A549 (cell line): ENCODE data around the gene PRKG1.

ENCODE experiments used
- NR3C1 ChIP-seq: fragments of >200 bp; sonication (Bioruptor Twin); formaldehyde crosslinking; IDR thresholded peaks from 3 replicates; pipeline ENCODE4 v1.6.1; 2017
- PHF8 ChIP-seq: fragments of 200-600 bp; sonication (generic); IDR thresholded peaks from 2 replicates; pipeline ENCODE4 v1.6.1; 2016; ENCODE audit warnings: low read depth, mild to moderate bottlenecking, antibody characterized with exemption, moderate library complexity, borderline replicate concordance
- POLR2A ChIP-seq: IDR thresholded peaks from 2 replicates; pipeline ENCODE4 v1.6.1; 2012; ENCODE audit warnings: mild to moderate bottlenecking, low read length
- SREBF2 ChIP-seq: fragments of 450-650 bp; IDR thresholded peaks from 2 replicates; pipeline ENCODE4 v1.6.1; 2014; ENCODE audit warnings: mild to moderate bottlenecking, moderate library complexity
- TF ChIP-seq, protein P1 (sequence below): fragments of >200 bp; sonication (Bioruptor Twin); formaldehyde crosslinking; IDR thresholded peaks from 3 replicates; pipeline ENCODE4 v1.5.1; 2016
- TF ChIP-seq, protein P2 (sequence below): fragments of 200-600 bp; sonication (generic); IDR thresholded peaks from 2 replicates; pipeline ENCODE4 v1.6.1; 2016; ENCODE audit warnings: antibody characterized with exemption, mild to moderate bottlenecking, moderate library complexity
- TF ChIP-seq, protein P3 (sequence below): IDR thresholded peaks from 2 replicates; pipeline ENCODE4 v1.6.1; 2012

DNA sequence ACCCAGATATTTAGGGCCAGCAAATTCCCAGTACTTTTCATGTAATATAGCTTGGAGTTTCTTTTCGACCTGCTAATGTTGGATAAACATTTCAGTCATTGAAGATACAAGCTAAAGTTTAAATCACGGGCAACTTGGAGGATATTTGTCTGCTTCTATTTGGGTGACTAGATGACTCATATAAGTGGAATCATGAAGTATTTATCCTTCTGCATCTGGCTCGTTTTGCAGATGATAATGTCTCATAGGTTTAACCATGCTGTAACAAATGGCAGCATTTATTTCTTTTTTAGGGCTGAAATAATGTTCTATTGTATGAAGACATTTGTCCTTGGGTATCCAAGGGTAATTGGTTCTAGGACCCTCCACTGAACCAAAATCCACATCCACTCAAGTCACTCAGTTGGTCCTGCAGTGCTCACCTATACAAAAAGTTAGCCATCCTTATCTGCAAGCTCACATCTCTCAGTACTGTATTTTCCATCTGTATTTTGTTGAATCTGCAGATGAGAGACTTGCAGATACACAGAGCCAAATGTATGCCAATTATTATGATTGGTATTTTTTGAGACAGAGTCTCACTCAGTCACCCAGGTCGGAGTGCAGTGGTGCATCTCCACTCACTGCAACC is 812.3 kb downstream of the PRKG1 start:
- TF ChIP-seq, protein P1, sequence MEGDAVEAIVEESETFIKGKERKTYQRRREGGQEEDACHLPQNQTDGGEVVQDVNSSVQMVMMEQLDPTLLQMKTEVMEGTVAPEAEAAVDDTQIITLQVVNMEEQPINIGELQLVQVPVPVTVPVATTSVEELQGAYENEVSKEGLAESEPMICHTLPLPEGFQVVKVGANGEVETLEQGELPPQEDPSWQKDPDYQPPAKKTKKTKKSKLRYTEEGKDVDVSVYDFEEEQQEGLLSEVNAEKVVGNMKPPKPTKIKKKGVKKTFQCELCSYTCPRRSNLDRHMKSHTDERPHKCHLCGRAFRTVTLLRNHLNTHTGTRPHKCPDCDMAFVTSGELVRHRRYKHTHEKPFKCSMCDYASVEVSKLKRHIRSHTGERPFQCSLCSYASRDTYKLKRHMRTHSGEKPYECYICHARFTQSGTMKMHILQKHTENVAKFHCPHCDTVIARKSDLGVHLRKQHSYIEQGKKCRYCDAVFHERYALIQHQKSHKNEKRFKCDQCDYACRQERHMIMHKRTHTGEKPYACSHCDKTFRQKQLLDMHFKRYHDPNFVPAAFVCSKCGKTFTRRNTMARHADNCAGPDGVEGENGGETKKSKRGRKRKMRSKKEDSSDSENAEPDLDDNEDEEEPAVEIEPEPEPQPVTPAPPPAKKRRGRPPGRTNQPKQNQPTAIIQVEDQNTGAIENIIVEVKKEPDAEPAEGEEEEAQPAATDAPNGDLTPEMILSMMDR: no peak
- TF ChIP-seq NR3C1: no peak
- TF ChIP-seq POLR2A: no peak
- TF ChIP-seq SREBF2: no peak
- TF ChIP-seq, protein P2, sequence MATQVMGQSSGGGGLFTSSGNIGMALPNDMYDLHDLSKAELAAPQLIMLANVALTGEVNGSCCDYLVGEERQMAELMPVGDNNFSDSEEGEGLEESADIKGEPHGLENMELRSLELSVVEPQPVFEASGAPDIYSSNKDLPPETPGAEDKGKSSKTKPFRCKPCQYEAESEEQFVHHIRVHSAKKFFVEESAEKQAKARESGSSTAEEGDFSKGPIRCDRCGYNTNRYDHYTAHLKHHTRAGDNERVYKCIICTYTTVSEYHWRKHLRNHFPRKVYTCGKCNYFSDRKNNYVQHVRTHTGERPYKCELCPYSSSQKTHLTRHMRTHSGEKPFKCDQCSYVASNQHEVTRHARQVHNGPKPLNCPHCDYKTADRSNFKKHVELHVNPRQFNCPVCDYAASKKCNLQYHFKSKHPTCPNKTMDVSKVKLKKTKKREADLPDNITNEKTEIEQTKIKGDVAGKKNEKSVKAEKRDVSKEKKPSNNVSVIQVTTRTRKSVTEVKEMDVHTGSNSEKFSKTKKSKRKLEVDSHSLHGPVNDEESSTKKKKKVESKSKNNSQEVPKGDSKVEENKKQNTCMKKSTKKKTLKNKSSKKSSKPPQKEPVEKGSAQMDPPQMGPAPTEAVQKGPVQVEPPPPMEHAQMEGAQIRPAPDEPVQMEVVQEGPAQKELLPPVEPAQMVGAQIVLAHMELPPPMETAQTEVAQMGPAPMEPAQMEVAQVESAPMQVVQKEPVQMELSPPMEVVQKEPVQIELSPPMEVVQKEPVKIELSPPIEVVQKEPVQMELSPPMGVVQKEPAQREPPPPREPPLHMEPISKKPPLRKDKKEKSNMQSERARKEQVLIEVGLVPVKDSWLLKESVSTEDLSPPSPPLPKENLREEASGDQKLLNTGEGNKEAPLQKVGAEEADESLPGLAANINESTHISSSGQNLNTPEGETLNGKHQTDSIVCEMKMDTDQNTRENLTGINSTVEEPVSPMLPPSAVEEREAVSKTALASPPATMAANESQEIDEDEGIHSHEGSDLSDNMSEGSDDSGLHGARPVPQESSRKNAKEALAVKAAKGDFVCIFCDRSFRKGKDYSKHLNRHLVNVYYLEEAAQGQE: no peak
- no peak for TF ChIP-seq PHF8
- TF ChIP-seq, protein P3, sequence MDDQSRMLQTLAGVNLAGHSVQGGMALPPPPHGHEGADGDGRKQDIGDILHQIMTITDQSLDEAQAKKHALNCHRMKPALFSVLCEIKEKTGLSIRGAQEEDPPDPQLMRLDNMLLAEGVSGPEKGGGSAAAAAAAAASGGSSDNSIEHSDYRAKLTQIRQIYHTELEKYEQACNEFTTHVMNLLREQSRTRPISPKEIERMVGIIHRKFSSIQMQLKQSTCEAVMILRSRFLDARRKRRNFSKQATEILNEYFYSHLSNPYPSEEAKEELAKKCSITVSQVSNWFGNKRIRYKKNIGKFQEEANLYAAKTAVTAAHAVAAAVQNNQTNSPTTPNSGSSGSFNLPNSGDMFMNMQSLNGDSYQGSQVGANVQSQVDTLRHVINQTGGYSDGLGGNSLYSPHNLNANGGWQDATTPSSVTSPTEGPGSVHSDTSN: no peak
